ENCODE results near the gene CAP1. TPM values are rescaled to one million over a fixed set of nuclear protein-coding genes. Genes with fewer than 3 reads are reported as not detected.

CAP1 gene
- total and polyA plus RNA-seq, 9 of the 15 experiments (the other 6 are each of a cell fraction or from before 2014, with no cell fraction given): 230 to 658 (median 281) TPM

- TF ChIP-seq ZNF274 (IDR thresholded peaks at IDR 0.05; ENCODE audit: borderline replicate concordance, low read depth, low read length) (no peak), CLOCK (CRISPR knock-in tag; IDR thresholded peaks at IDR 0.05; ENCODE audit: borderline replicate concordance) (no peak), TEAD4 (IDR thresholded peaks at IDR 0.05; ENCODE audit: low read length) (0 out of 2 replicates have a peak, but pooled peaks have one; percentile 8), TEAD4 (CRISPR knock-in tag; IDR thresholded peaks at IDR 0.05; ENCODE audit: borderline replicate concordance) (no peak), ZNF592 (IDR thresholded peaks at IDR 0.05) (no peak; the same call in 1 of the 2 replicates), ZNF165 (CRISPR knock-in tag; IDR thresholded peaks at IDR 0.05; ENCODE audit: borderline replicate concordance) (no peak), ZNF174 (CRISPR knock-in tag; IDR thresholded peaks at IDR 0.05) (no peak), CC2D1A (IDR thresholded peaks at IDR 0.05) (no peak), CTCF (IDR thresholded peaks at IDR 0.05 in 2 of 3, conservative IDR thresholded peaks at IDR 0.05 in 1 of 3; ENCODE audit: insufficient read depth in 2 of 3, low read depth in 1 of 3, low read length in 3 of 3) (no peak), CBX1 (IDR thresholded peaks at IDR 0.05; ENCODE audit: low read depth) (no peak), ZNF133 (CRISPR knock-in tag; IDR thresholded peaks at IDR 0.05) (no peak), ILK (tag; IDR thresholded peaks at IDR 0.05; ENCODE audit: borderline replicate concordance, low read depth) (no peak), RAD51 (IDR thresholded peaks at IDR 0.05; ENCODE audit: borderline replicate concordance, low read depth) (no peak), EGR1 (conservative IDR thresholded peaks at IDR 0.05) (no peak), POLR2B (IDR thresholded peaks at IDR 0.05; ENCODE audit: low read depth, partially characterized antibody) (peak; percentile 38)
- TF ChIP-seq, protein P1, sequence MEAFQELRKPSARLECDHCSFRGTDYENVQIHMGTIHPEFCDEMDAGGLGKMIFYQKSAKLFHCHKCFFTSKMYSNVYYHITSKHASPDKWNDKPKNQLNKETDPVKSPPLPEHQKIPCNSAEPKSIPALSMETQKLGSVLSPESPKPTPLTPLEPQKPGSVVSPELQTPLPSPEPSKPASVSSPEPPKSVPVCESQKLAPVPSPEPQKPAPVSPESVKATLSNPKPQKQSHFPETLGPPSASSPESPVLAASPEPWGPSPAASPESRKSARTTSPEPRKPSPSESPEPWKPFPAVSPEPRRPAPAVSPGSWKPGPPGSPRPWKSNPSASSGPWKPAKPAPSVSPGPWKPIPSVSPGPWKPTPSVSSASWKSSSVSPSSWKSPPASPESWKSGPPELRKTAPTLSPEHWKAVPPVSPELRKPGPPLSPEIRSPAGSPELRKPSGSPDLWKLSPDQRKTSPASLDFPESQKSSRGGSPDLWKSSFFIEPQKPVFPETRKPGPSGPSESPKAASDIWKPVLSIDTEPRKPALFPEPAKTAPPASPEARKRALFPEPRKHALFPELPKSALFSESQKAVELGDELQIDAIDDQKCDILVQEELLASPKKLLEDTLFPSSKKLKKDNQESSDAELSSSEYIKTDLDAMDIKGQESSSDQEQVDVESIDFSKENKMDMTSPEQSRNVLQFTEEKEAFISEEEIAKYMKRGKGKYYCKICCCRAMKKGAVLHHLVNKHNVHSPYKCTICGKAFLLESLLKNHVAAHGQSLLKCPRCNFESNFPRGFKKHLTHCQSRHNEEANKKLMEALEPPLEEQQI (IDR thresholded peaks at IDR 0.05): no peak
- TF ChIP-seq, protein P2, sequence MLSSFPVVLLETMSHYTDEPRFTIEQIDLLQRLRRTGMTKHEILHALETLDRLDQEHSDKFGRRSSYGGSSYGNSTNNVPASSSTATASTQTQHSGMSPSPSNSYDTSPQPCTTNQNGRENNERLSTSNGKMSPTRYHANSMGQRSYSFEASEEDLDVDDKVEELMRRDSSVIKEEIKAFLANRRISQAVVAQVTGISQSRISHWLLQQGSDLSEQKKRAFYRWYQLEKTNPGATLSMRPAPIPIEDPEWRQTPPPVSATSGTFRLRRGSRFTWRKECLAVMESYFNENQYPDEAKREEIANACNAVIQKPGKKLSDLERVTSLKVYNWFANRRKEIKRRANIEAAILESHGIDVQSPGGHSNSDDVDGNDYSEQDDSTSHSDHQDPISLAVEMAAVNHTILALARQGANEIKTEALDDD (IDR thresholded peaks at IDR 0.05): 0 out of 2 replicates have a peak, but pooled peaks have one; percentile 25
These were observed 36.4 kb downstream of the CAP1 start (continued) for GRCh38 chr1:40076895-40077312.
